Mesenteric fat pad (tissue), 1 donor: Measurements from ENCODE around the gene BMPR2. TPM values are rescaled to one million over a fixed set of nuclear protein-coding genes. Genes with fewer than 3 reads are reported as not detected.
"Not testable (repeated sequence)": the region's sequence is repeated elsewhere in the genome, so short reads cannot be mapped to it uniquely, and the experiment has no call there.

Experiments
- DNase-seq: peaks from one replicate; pipeline ENCODE4 v3.0.0-alpha.2; 2020; ENCODE audit warnings: low spot score
- total RNA-seq: library from RNA; stranded (reverse); fragmentation: NEBNext Ultra II Directional; extraction: Animal tissue kit (Norgen Biotek cat#: 25700); gene quantifications from one replicate; pipeline ENCODE4 v1.2.1, GENCODE V29; 2021
- donor health status: DM: yes; HTN: yes; CAD: no.

Gene BMPR2
- total RNA-seq, 1 donor from 2014 or later, result 74.9 TPM

DNA sequence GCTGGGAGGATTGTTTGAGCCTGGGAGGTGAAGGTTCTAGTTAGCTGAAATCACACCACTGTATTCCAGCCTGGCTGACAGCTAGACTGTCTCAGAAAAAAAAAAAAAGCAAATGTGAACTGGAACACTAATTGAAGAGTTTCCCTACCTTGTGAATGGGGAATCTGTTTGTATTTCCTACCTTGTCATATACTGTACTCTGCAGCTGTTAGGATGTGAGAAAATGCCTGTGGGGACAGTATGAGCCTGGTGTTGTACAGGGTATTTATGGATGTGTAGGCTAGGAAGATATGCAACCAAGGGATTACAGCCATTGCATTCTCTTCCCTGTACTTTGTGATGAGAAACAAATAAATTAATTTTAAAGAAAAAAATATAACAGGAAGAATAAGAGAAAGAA is 145.3 kb downstream of the BMPR2 start:
- no peak for DNase-seq

DNA sequence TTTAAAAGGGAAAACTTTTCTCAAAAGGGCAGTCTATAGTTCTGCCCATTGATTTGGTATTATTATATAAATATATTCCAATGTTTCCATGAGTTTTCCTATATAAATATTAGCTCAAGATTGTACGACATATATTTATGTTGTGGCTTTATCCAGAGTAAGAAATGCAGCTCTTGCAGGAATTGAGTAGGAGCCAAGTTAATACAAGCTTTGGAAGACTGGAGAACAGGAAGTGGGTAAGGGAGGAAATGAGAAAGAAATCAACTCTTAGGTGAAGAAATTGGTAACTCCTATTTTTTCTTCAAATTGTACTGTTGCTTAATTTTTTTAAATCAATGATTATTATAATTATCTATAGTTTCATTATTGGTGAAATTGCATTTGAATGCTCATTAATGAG is 153.3 kb downstream of the BMPR2 start:
- no peak for DNase-seq

DNA sequence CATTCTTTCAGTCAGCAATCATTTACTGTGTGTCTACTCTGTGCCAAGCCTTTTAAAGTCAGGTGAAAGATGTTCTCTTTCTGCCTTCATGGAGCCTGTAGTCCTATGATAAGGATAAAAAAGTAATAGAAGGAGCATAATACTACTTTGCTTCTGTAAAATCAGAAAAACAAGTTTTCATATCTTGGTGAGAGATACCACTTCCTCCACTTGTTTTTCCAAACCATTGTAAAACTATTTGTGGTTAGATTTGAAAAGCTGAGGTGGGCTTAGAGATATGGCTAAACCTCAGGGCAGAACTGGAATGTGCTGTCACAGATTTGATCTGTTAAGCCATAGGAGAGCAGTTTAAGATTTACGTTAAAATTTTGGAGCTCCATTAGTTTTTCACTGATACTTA is 153.9 kb downstream of the BMPR2 start:
- no peak for DNase-seq

- not testable (repeated sequence) for DNase-seq
These were observed 159.2 kb downstream of the BMPR2 start for GRCh38 chr2:202535290-202535689.

DNA sequence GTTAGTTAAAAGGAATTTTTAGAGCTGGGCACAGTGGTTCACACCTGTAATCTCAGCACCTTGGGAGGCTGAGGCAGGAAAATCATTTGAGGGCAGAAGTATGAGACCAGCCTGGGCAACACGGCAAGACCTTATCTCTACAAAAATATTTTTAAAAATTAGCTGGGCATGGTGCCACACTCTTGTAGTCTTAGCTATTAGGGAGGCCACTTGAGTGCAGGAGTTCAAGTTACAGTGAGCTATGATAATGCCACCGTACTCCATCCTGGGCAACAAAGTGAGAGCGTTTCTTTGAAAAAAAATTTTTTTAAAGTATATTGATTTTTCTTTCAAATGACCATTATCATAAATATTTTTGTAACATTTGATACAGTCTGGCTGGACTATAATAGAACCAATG is 165.0 kb downstream of the BMPR2 start:
- DNase-seq, result no peak

GRCh38 chr2:202542142-202542541 is 166.0 kb downstream of the BMPR2 start:
- DNase-seq, result no peak

- DNase-seq, result no peak
These were observed 169.4 kb downstream of the BMPR2 start for GRCh38 chr2:202545523-202545922.

GRCh38 chr2:202545931-202546330 is 169.8 kb downstream of the BMPR2 start:
- DNase-seq, result no peak

- not testable (repeated sequence) for DNase-seq
These were observed 170.5 kb downstream of the BMPR2 start for GRCh38 chr2:202546499-202547141.

DNA sequence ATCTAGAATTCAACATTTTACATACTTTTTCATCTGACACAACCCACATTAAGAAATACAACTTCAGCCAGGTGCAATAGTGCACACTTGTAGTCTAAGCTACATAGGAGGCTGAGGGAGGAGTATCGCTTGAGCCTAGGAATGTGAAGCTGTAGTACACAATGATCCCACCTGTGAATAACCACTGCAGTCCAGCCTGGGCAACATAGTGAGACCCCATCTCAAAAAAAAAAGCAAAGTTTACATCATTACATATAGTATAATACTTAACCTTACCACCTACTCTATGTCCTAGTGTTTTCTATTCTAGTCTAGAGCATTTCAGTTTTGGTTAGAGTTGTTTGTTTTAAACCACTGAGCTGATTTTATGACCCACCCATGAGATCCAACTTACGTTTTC is 172.1 kb downstream of the BMPR2 start:
- DNase-seq, result no peak

GRCh38 chr2:202551000-202551399 is 174.9 kb downstream of the BMPR2 start:
- DNase-seq, result not testable (repeated sequence)

DNA sequence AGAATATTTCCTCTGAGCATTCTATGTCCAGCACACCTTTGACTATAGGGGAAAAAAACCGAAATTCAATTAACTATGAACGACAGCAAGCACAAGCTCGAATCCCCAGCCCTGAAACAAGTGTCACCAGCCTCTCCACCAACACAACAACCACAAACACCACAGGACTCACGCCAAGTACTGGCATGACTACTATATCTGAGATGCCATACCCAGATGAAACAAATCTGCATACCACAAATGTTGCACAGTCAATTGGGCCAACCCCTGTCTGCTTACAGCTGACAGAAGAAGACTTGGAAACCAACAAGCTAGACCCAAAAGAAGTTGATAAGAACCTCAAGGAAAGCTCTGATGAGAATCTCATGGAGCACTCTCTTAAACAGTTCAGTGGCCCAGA is 179.2 kb downstream of the BMPR2 start:
- DNase-seq, result no peak

DNA sequence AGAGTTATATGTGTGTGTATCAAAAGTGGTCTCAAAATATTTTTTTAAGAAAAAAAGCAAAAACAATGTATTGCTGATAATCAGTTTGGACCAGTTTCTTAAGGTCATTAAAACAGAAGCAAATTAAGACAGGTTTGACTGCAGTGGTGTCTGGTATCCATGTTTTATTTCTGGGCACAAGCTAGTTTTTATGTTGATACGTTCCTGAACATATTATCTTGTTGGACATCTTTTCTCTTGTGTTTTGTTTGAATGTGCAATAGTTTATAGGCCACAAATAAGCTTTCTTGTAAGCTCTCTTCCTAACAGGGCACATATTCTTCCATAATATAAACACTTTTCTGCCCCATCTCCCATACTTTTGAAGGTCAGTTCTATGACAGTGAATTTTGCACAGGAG is 184.1 kb downstream of the BMPR2 start:
- no peak for DNase-seq

- DNase-seq, result no peak
These were observed 188.1 kb downstream of the BMPR2 start for GRCh38 chr2:202564226-202564625.

GRCh38 chr2:202566286-202566685 is 190.2 kb downstream of the BMPR2 start:
- DNase-seq, result no peak

DNA sequence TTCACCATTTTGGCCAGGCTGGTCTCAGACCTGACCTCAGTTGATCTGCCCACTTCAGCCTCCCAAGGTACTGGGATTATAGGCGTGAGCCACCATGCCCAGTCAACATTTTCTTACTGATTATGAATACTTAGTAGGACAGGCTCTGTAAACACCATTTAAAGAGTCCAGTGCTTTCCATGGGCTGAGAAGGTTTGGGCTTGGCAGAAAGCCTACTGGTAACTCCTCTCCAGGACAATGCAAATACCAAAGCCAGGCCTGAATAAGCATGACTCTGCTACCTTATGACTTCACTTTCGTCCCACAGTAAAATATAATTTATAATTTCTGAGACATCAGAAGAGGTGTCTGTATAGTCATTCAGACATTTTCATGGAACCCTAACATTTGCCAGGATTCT is 198.4 kb downstream of the BMPR2 start:
- DNase-seq, result no peak

- not testable (repeated sequence) for DNase-seq
These were observed 199.1 kb downstream of the BMPR2 start for GRCh38 chr2:202575194-202575593.

DNA sequence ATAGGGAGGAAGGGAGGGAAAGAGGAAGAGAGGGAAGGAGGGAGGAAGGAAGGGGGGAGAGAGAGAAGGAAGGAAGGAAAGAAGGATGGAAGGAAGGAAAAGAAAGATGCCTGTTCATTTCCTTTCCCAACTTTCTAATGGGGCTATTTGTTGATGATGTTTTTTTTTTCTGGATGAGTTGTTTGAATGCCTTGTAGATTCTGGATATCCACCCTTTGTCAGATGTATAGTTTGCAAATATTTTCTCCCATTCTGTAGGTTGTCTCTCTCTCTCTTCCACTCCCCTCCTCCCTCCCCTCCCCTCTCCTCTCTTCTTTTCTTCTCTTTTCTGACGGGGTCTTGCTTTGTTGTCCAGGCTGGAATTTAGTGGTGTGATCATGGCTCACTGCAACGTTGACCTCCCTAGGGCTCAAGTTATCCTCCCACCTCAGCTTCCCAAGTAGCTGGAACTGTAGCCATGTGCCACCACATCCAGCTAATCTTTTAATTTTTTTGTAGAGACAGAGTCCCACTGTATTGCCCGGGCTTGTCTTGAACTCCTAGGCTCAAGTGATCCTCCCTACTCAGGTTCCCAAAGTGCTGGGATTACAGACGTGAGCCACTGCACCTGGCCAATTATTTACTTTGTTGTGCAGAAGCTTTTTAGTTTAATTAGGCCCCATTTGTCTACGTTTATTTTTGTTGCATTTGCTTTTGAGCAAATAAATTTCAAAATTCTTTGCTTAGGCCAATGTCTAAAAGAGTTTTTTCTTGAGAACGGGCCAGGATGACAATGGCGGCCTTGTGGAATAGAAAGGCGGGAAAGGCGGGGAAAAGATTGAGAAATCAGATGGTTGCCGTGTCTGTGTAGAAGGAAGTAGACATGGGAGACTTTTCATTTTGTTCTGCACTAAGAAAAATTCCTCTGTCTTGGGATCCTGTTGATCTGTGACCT is 201.4 kb downstream of the BMPR2 start:
- no peak for DNase-seq

- DNase-seq, result not testable (repeated sequence)
These were observed 206.7 kb downstream of the BMPR2 start for GRCh38 chr2:202582846-202583245.

DNA sequence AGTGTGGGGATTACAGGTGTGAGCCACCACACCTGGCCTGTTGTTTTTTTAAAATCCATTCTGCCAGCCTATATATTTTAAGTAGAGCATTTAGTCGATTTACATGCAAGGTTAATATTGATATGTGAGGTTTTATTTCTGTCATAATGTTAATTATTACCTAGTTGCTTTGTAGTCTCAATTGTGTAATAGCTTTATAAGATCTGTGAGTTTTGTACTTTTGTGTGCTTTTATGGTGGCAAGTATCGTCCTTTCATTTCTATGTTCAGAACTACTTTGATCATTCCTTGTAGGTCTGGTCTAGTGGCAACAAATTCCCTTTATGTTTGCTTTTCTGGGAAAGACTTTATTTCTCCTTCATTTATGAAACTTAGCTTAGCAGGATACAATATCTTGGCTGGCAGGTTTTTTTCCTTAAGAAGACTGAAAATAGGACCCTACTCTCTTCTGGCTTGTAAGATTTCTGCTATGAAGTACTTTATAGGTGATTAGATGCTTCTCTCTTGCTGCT is 207.6 kb downstream of the BMPR2 start:
- DNase-seq, result no peak

DNA sequence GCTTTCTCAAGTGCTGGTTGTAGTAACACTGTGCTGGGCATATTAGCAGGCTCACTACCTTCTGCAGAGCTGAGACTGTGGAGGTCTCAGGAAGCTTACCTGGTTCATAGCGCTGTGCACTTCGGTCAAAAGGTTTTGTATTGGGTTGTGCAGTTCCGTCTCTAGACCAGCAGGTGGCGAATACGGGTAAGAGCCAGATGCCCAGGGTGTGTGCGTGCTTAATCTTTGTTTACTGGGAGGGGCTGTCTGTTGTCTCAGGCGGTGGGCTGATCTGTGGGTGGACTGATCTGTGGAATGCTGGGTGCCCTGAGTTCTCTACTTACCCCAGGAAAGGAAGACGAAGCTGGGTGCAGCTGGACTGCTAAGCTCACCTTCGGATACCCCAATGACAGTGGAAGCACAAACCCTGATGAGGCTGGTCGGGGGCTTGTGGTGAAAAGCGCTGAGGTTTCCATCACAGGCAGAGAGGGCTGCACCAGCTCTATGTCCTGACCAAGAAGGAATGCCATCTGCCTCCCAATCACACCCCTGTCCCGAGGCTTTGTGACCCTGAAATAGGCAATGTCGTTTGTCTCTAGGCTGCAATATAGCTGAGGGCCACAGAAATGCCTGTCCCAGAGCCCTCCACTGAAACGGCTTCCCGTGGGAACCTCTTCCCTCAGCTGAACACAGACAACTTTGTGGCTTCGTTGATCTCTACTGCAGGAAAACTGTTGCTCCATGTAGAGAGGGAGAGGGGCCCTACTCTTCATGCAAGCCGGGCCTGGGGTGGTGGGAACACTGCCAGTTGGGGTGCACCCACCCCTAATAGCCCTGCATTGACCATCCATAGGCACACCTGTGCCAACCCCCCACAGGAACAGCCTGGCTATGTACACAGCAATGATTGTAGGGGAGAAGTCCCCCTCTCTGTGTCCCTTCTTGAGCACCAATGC is 212.8 kb downstream of the BMPR2 start:
- no peak for DNase-seq
